ENCODE measurements around the gene SEPTIN3.

Gene SEPTIN3, protein sequence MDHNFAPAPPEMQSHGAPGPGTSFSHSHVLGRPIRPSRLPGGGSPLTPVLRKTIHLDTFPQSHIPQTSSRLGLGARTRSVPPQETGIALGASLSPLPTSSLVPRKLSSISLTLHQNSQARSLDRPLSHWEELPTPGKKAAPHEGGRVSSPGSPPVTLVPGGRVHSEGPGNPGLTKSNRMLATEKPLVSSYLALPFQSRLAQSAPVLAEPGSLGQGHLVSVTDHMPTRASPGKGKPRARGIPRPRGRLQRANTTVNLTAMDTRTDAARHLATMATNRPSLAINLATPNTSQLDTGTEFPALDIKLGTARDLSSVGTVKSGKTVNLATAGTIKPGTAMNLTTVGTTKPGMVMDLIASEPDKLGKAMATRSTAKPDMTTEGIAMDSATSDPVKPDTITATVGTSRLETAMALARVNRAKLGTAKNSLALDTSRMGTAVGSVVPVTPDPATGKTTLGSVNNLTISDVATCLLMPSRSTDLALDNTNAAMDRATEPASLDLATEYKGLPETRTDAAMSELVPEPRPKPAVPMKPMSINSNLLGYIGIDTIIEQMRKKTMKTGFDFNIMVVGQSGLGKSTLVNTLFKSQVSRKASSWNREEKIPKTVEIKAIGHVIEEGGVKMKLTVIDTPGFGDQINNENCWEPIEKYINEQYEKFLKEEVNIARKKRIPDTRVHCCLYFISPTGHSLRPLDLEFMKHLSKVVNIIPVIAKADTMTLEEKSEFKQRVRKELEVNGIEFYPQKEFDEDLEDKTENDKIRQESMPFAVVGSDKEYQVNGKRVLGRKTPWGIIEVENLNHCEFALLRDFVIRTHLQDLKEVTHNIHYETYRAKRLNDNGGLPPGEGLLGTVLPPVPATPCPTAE

GRCh38 chr22:41969110-41969646 is at the start of gene SEPTIN3:
Gene SEPTIN3, plus strand, starts transcription at chr22:41969443. Its CDS starts 2,050 bp downstream, at chr22:41971493.
- in situ Hi-C loops (cut with MboI; ENCODE audit: low sequenced_read_pairs) = no loop called here

- in situ Hi-C loops (cut with MboI; ENCODE audit: low sequenced_read_pairs) = no loop called here
Measured at GRCh38 chr22:41920271-41920976, 48.8 kb upstream of the SEPTIN3 start.

- in situ Hi-C loops (cut with MboI; ENCODE audit: low sequenced_read_pairs) = no loop called here
Measured at GRCh38 chr22:41922328-41922727, 46.9 kb upstream of the SEPTIN3 start.

- in situ Hi-C loops (cut with MboI; ENCODE audit: low sequenced_read_pairs) = no loop called here
Measured at GRCh38 chr22:41922940-41923594, 46.2 kb upstream of the SEPTIN3 start.

- in situ Hi-C loops (cut with MboI; ENCODE audit: low sequenced_read_pairs) = no loop called here
Measured at GRCh38 chr22:41923595-41924276, 45.5 kb upstream of the SEPTIN3 start.

DNA sequence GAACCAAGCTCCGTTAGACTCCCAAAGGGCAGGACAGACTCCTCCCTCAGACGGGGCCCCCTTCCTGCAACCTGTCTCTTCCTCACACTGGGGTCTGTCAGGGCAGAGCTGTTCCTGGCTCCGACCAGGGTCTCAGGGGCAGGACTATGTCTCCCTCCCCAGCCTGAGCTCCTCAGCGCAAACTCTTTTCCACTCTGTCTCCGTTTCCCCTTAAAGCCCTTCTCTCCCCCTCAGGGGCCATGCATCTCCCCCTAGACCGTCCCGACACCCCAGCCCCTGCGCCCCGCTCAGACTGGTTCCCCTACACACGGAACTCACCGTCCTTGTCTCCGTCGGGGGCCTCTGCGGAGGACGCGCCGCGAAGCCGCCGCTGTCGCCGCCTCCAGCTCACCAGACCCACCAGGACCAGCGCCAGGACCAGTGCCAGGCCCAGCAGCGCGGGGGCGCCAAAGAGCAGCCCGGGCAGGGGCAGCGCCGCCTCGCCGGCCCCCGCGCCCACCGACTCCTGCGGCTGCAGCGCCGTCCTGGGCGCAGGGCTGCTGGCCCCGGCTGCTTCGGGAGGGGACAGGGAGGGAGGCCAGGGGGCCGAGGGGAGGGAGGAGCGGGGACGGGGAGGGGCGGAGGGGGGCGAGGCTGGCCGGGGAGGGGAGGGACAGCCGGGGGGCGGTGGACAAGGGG is 43.3 kb upstream of the SEPTIN3 start:
- in situ Hi-C loops (cut with MboI; ENCODE audit: low sequenced_read_pairs) = no loop called here

GRCh38 chr22:41927813-41928212 is 41.4 kb upstream of the SEPTIN3 start:
- in situ Hi-C loops (cut with MboI; ENCODE audit: low sequenced_read_pairs) = no loop called here

GRCh38 chr22:41928593-41929417 is 40.4 kb upstream of the SEPTIN3 start:
- in situ Hi-C loops (cut with MboI; ENCODE audit: low sequenced_read_pairs) = no loop called here

DNA sequence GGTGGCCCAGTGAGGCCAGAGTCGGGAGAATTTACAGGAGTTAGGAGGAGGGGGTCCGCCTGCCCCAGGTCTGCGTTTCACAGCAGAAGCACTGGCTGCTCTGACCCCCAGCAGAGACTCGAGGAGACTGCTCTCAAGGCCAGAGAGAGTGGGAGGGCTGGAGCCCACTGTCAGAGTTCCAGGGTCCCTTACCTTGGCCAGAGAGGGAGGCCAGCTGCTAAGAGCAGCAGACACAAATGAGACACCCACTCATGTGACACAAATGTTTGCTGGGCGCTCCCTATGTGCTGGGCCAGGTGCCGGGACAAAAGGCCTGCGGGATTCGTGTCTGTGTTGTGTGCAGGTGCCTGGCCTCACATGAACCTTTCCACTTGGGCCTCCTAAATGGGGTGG is 39.8 kb upstream of the SEPTIN3 start:
- in situ Hi-C loops (cut with MboI; ENCODE audit: low sequenced_read_pairs) = no loop called here

DNA sequence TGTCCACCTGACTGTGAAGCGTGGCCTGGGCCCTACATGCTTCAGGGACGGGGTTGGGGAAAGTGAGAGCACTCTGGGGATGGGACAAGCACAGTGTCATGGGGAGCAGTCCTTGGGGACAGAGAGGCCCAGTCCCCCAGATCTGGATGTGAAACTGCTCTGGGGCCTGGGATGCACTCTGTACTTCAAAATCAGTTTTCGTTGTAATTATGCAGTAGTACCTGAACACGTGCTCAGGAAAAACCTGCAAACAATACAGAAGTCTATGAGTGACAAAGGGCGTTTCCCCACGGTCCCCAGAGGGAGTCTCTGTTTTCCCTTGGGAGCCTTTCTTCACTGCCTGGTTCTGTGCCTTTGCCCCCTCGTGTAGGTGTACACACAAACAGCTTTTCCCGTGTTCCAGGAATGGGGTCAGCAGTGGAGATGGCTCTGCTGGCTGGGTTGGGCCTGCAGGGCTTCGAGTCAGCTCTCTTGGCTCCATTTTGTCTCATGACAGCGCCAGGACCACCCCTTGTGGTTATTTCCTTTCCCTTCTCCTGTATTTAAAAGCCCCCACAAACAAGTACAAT is 37.5 kb upstream of the SEPTIN3 start:
- in situ Hi-C loops (cut with MboI; ENCODE audit: low sequenced_read_pairs) = no loop called here

GRCh38 chr22:41932353-41932752 is 36.9 kb upstream of the SEPTIN3 start:
- in situ Hi-C loops (cut with MboI; ENCODE audit: low sequenced_read_pairs) = no loop called here

DNA sequence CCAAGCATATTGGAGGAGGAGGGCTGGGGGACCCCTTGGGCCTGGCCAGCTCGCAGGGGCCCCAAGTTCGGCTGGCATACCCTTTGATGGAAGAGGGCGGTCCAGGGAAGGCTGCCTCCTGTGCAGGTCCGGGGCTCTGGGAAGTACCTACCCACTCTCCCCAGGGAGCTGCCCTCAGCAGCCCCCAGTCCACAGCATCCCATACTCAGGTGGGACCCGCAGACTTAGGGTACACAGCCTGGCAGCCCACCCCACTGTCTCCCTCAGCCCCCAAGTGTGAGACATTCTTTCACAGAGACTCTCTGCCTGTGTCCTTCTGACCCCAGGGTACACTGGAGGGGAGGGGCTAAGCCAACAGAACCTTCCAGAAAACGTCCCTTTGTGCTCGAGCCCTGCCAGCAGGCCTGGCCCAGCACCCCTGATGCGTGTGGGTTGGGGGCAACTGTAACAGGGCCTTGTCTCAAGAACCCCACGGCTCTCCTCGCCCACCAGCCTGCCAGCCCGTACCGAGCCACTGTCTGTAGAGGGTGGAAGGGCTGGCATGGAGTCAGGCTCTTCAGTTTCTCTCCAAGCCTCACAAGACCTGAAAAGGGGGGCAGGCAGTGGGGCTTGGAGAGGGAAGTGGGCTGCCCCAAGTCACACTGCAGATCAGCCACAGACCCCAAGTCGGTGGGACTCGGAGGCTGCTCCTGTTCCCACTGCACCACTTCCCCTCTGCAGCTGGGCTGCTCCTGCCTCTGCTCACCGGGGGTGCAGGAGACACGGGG is 35.6 kb upstream of the SEPTIN3 start:
- in situ Hi-C loops (cut with MboI; ENCODE audit: low sequenced_read_pairs) = no loop called here

- in situ Hi-C loops (cut with MboI; ENCODE audit: low sequenced_read_pairs) = no loop called here
Measured at GRCh38 chr22:41934284-41935014, 34.8 kb upstream of the SEPTIN3 start.

- in situ Hi-C loops (cut with MboI; ENCODE audit: low sequenced_read_pairs) = no loop called here
Measured at GRCh38 chr22:41935015-41935351, 34.3 kb upstream of the SEPTIN3 start.

DNA sequence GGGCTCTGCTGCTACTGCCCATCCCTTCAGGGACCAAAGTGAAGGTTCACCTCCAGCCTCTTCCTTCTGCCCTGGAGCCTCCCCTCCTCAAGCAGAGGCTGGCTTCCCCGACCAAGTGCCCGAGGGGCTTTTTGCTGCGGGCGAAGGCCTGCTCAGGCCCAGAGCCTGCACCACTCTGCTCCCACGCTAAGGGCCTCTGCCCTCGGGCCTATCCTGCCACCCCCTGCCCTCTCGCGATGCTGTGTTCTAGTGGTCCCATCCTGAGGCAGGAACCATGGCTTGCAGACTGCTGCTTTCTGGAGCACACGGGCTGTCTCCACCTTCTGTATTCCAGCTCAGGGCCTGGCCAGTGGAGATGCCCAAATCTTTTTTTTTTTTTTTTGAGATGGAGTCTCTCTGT is 33.7 kb upstream of the SEPTIN3 start:
- in situ Hi-C loops (cut with MboI; ENCODE audit: low sequenced_read_pairs) = no loop called here

DNA sequence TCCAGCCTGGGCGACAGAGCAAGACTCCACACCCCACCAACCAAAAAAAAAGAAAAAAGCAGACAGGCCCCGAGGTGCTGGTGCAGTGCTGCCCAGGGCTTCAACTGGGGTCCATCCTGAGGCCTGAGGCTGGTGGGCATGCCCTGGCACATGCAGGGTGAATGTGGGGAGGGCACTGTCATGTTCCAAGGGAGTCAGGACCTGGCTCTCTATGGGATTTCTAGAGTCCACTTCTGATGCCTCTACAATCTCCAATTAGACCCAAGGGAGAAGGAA is 32.4 kb upstream of the SEPTIN3 start:
- in situ Hi-C loops (cut with MboI; ENCODE audit: low sequenced_read_pairs) = no loop called here

Measured in hTERT RPE-1 (cell line).